Activated CD8-positive, alpha-beta memory T cell treated with anti-CD3 and anti-CD28 coated beads, Interleukin-2, amount 10 ng/mL, durations not matched to agents 7 days and 5 days (primary cell): Measurements from ENCODE around the gene RABEP2. TPM values are rescaled to one million over a fixed set of nuclear protein-coding genes. Genes with fewer than 3 reads are reported as not detected.
"Not testable (repeated sequence)": the region's sequence is repeated elsewhere in the genome, so short reads cannot be mapped to it uniquely, and the experiment has no call there.

ENCODE experiments used
- ATAC-seq: fragments of 150-1000 bp; cut with Tn5 transposase; one replicate; pipeline ENCODE4 v1.10.0; 2021; ENCODE audit warnings: moderate library complexity
- CTCF ChIA-PET: fragments of 350-600 bp; sonication (Branson Sonifier 250); formaldehyde crosslinking; loops from one replicate; lab custom pipeline; 2021; ENCODE audit warnings: antibody characterized with exemption; lab: Charles Lee
- DNase-seq: peaks from one replicate; pipeline ENCODE4 v3.0.0-alpha.2; 2020
- H3K27ac Mint-ChIP-seq: one replicate; pipeline ENCODE4 v1.8.0; 2021; ENCODE audit warnings: mild to moderate bottlenecking, mixed read lengths
- H3K27me3 Mint-ChIP-seq: one replicate; pipeline ENCODE4 v1.8.0; 2021; ENCODE audit warnings: mixed read lengths
- H3K36me3 Mint-ChIP-seq: one replicate; pipeline ENCODE4 v1.8.0; 2021; ENCODE audit warnings: mild to moderate bottlenecking, mixed read lengths
- H3K4me1 Mint-ChIP-seq: one replicate; pipeline ENCODE4 v1.8.0; 2021; ENCODE audit warnings: mixed read lengths
- H3K4me3 Mint-ChIP-seq: one replicate; pipeline ENCODE4 v1.8.0; 2021; ENCODE audit warnings: mild to moderate bottlenecking, moderate library complexity, mixed read lengths
- H3K9me3 Mint-ChIP-seq: one replicate; pipeline ENCODE4 v1.8.0; 2022; ENCODE audit warnings: low read depth, mixed read lengths
- total RNA-seq, 2 experiments: library from RNA; stranded (reverse); gene quantifications; one replicate each; pipeline ENCODE4 v1.2.3, GENCODE V29; 2021

Gene RABEP2
- total RNA-seq, 2 experiments from 2014 or later, result 18.0 to 19.1 TPM

DNA sequence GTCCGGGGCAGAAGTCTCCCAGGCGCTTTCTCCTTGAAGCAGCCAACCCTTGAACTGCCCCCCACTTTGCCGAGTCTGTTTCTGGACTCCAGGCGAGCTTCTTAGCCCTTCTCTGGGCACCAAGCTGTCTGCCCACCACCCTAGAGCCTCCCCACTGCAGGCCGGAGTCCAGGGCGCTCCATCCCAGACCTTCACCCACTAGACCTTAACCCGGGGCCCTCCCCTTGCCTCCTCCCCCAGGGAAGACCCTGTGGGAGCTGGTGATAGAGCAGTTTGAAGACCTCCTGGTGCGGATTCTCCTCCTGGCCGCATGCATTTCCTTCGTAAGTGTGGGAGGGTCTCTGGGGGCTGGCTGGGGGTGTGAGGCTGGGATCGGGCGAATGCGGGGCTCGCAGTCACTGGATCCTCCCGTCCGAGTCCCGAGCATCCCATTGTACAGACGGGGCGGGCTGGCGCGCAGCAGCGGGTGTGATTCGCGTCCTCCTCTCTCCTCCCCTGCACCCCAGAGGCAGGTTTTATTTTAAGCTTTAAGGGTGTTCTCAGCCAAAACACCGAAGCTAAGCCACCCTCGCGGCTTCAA is 45.7 kb downstream of the RABEP2 start:
- Mint-ChIP-seq H3K36me3 (no peaks in the 10 kb centered on the region), H3K9me3 (no peaks in the 10 kb centered on the region), H3K27ac (peak overlapping the region; percentile 76), H3K27me3 (peaks cover 3% of the 10 kb centered on the region), H3K4me1 (peaks cover 40% of the 10 kb centered on the region), H3K4me3 (peak overlapping the region; percentile 88)
- CTCF ChIA-PET, result interaction anchor here (1.0 to 3.5 kb wide), 5 partner anchors 15 to 69 kb away, joined by 3 to 16 read pairs (median 12); partner anchors contain the start of genes SH2B1 and TUFM
- DNase-seq, result no peak
- ATAC-seq, result peak; percentile 53

DNA sequence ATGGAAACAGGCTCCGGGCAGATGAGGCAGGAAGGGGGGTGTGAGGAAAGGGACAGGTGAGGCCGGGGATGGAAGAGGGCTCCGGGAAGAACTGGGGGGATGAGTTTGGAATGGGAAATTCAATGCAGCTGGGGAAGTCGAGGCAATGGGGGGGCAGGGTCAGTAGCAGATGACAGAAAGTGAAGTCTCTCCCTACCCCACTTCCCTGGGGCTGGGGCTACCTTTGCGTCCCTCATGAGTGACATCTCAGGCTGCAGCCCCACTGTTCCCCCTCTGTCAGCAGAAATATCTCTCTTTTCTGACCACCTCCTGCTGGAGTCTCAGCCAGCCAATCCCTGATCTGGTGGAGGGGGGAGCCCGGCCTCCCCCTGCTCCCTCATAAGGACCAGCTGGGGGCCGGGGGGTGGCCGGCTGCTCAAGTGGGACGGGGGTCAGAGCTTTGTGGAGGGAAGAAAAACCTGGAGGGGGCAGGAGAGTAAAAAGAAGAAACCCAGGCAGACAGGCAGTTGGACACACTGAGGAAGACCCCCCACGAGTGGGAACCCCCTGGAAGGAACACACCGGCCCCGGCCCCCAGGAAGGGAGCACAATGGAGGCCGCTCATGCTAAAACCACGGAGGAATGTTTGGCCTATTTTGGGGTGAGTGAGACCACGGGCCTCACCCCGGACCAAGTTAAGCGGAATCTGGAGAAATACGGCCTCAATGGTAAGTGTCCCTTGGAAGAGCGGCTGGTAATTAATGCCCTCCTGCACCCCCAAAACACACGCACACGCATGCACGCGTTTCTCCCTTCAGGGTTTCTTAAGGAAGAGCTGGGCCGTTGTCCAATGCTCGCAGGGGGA is 46.7 kb downstream of the RABEP2 start, which contains the start of gene ATP2A1:
Gene ATP2A1, plus strand, starts transcription at position 406 of the 844 bp plus-strand sequence. Its CDS starts 184 bp downstream, at position 590.
- Mint-ChIP-seq H3K4me1 (peaks cover 44% of the 10 kb centered on the region), H3K4me3 (peak within 1 kb of the TSS; percentile 88), H3K9me3 (no peaks in the 10 kb centered on the region), H3K36me3 (no peaks in the 10 kb centered on the region), H3K27me3 (peaks cover 3% of the 10 kb centered on the region), H3K27ac (peak within 1 kb of the TSS; percentile 76)
- DNase-seq (no peak), ATAC-seq (no peak)
- CTCF ChIA-PET, result interaction anchor here (1.0 to 3.5 kb wide), 4 partner anchors 14 to 70 kb away, joined by 5 to 16 read pairs (median 13); partner anchors contain the start of genes SH2B1 and TUFM

DNA sequence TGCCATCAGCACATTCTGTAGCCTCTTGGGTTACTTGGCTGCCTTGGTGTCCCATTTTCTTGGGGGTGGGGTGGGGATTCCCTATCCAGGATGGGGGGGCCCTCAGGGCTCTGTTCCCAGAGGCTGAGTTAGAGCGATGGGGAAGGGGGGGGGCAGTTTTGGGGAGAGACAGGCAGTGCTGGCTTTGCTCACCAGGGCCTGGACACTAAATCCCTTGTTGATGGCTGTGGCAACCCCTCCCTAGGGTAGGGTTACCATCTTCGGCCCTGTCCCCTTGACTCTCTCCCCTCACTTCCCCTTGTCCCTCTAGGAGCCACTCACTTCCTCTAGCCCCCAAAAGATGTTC is 47.4 kb downstream of the RABEP2 start:
- Mint-ChIP-seq H3K27me3 (peaks cover 3% of the 10 kb centered on the region), H3K4me1 (peaks cover 47% of the 10 kb centered on the region), H3K9me3 (no peaks in the 10 kb centered on the region), H3K27ac (no peak overlapping the region), H3K36me3 (no peaks in the 10 kb centered on the region), H3K4me3 (no peak overlapping the region)
- CTCF ChIA-PET, result interaction anchor here (3.5 kb wide), 1 partner anchor 14 kb away, joined by 16 read pairs; the partner anchor contains the start of gene SH2B1
- ATAC-seq, result no peak
- DNase-seq, result no peak

DNA sequence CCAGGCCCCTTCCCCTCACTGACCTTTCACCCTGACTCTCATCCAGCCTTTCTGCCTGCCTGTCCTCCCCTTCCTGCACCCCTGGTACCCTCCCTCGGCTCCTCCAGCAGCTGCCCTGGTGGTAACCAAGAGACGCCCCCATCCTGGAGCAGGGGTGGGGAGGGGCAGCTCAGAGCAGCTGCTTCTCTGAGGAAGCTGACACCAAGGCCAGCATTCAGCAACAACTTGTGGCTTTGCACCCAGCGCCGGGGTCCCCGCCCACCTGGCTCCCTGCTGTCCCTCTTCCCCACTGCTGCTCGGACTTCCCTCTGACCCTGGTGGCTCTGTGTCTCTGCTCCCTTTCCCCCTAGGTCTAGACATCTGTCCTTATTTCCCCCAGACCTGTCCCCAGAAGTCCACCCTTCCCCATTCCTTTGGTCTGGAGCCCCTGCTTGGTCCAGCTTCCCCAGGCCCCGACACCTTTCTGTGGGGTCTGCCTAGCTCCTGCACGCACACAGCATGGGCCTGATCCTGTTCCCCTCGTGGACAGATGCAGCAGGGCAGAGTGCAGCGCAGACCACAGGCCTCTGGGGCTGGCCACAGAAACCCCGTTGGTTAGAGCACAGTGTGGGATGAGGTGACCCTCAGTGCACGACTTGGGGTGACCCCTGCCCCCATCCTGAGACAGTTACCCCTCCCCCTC is 47.9 kb downstream of the RABEP2 start:
- Mint-ChIP-seq H3K36me3 (no peaks in the 10 kb centered on the region), H3K4me1 (peaks cover 47% of the 10 kb centered on the region), H3K4me3 (no peak overlapping the region), H3K9me3 (no peaks in the 10 kb centered on the region), H3K27ac (no peak overlapping the region), H3K27me3 (peaks cover 3% of the 10 kb centered on the region)
- CTCF ChIA-PET, result interaction anchor here (0.8 kb wide), 1 partner anchor 31 kb away, joined by 3 read pairs; the partner anchor contains the start of gene TUFM
- DNase-seq (peak; percentile 67), ATAC-seq (no peak)

DNA sequence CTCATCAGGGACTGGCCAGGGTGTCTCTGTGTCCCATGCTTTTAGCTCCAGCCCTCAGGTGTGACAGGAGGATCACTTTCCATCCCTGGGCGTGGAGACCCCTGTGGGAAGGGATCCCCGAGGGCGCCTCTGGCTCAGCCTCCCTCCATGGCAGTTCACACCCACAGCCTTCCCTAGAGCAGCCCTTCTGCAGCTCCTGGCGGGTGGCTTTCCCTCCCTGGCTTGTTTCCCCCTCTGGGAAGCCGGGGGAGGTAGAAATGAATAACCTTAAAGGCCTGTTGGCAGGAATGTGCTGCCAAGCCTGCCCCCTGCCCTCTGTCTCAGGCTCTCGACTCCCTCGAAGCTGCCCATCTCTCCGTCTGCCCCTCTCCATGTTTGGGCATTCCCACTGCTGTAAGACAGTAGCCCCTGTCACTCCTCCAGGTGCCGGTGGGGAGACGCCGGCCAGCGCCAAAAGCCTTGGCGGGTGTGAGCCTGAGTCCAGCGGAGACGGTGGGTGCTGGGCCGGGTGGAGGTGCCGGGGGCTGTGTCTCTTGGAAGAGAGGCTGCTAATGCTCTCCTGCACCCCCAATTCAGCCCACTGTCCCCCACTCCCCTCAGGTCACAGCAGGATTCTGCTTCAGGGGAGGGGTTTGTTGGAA is 48.9 kb downstream of the RABEP2 start:
- H3K27ac Mint-ChIP-seq, result no peak overlapping the region
- peaks cover under 1% of the 10 kb centered on the region for H3K27me3 Mint-ChIP-seq
- H3K4me1 Mint-ChIP-seq, result peaks cover 44% of the 10 kb centered on the region
- H3K4me3 Mint-ChIP-seq, result no peak overlapping the region
- H3K36me3 Mint-ChIP-seq, result peaks cover 1% of the 10 kb centered on the region
- DNase-seq (no peak), ATAC-seq (no peak)
- H3K9me3 Mint-ChIP-seq, result no peaks in the 10 kb centered on the region
- CTCF ChIA-PET, result interaction anchor here (3.7 kb wide), 1 partner anchor 68 kb away, joined by 43 read pairs; no protein-coding TSS in a partner anchor

DNA sequence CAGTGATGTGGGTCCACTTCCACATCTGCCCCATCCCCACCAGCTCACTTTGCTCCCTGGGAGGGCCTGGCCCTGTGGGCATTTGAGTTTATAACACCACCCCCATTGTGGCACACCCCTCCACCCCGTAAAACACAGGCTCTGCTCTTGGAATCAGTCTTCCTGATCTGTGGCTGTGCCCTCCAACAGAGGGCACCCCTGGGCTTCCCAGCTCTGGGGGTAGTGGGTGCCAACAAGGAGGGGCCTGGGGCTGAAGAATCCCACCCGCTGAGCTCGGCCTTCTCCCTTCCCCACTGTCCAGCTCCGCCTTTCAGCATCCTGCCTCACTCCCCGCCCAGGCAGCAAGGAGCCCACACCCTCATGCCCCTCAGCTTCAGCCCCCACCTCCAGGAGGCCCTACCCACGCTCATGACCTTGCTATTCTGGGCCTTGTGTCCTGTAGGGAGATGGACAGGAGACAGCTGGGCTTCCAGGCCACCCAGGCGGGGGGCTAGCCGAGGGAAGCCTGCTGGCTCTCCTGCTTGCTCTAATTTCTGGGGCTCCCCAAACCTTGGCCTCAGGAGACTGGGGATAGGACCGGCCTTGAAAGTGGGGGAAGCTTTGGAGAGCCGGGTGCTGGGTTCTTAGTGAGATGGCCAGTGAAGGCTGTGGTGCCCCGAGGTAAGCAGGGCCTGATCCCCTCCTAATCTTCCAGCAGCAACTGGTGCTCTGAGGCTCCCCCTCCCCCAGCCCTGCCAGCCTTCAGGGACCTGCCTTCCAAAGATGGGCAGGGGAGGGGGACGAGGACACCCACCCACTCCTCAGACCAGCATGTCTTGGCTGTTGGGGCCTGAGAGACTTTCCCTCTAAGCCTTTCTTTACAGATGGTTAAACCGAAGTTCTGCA is 49.7 kb downstream of the RABEP2 start:
- Mint-ChIP-seq H3K4me3 (no peak overlapping the region), H3K9me3 (no peaks in the 10 kb centered on the region), H3K27me3 (no peaks in the 10 kb centered on the region), H3K27ac (no peak overlapping the region), H3K4me1 (peaks cover 38% of the 10 kb centered on the region), H3K36me3 (peaks cover 1% of the 10 kb centered on the region)
- no peak for ATAC-seq
- no peak for DNase-seq
- CTCF ChIA-PET, result interaction anchor here (1.2 to 3.7 kb wide), 5 partner anchors 10 to 75 kb away, joined by 3 to 43 read pairs (median 5); partner anchors contain the start of gene NFATC2IP

DNA sequence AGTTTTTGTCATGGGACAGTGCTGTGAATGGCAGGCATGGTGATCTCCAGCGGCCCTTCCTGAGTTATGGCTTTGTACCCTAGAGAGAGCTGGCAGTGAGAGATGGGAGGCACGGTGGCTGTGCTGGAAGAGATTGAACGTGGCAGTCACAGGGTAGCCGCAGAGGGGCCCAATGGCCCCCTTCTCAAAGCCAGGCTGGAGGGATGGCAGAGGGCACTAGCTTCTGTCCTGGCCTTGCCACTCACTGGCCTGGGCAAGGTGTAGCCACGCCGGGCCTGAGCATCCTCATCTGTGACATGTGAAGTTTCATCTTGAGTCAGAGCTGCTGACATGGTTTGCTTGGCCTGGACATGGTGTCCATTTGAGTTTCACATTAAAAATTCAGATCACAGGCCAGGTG is 50.6 kb downstream of the RABEP2 start:
- H3K9me3 Mint-ChIP-seq, result no peaks in the 10 kb centered on the region

DNA sequence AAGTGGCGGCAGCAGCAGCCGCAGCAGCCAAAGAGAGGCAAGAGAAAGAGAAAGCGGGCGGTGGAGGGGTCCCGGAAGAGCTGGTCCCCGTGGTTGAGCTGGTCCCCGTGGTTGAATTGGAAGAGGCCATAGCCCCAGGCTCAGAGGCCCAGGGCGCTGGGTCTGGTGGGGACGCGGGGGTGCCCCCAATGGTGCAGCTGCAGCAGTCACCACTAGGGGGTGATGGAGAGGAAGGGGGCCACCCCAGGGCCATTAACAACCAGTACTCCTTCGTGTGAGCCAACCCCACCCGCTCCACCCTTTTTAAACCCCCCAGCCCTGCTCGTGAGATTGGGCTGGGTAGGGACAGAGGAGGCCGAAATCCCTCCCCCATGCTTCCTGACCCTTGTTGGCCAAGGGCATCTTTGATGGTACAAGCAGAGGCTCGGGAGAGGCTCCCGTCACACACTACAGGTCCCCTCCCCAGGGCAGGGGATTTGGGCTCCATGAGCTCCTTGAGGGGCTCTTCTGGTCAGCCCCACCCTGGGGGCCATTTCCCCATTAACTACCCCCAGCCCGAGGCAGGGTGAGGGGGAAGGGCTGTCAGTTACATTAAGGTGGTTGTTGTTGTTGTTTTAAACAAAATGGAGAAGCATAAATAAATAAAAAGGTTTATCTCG is 51.4 kb downstream of the RABEP2 start:
- H3K4me1 Mint-ChIP-seq, result peaks cover 27% of the 10 kb centered on the region
- DNase-seq, result peak; percentile 71
- peaks cover 13% of the 10 kb centered on the region for H3K36me3 Mint-ChIP-seq
- H3K27ac Mint-ChIP-seq, result no peak overlapping the region
- H3K27me3 Mint-ChIP-seq, result no peaks in the 10 kb centered on the region
- CTCF ChIA-PET, result interaction anchor here (0.7 to 3.7 kb wide), 9 partner anchors 9 to 362 kb away, joined by 3 to 43 read pairs (median 5); partner anchors contain the start of genes SH2B1 and TUFM
- ATAC-seq, result peak; percentile 86
- H3K4me3 Mint-ChIP-seq, result no peak overlapping the region
- H3K9me3 Mint-ChIP-seq, result no peaks in the 10 kb centered on the region

More for the DNA sequence above, 50.6 kb downstream of the RABEP2 start:
- Mint-ChIP-seq H3K4me1 (peaks cover 34% of the 10 kb centered on the region), H3K4me3 (no peak overlapping the region), H3K27me3 (no peaks in the 10 kb centered on the region), H3K36me3 (peaks cover 8% of the 10 kb centered on the region), H3K27ac (no peak overlapping the region)
- DNase-seq (no peak), ATAC-seq (no peak)
- CTCF ChIA-PET, result interaction anchor here (1.2 to 3.7 kb wide), 6 partner anchors 9 to 76 kb away, joined by 3 to 43 read pairs (median 8); partner anchors contain the start of genes NFATC2IP and SH2B1

DNA sequence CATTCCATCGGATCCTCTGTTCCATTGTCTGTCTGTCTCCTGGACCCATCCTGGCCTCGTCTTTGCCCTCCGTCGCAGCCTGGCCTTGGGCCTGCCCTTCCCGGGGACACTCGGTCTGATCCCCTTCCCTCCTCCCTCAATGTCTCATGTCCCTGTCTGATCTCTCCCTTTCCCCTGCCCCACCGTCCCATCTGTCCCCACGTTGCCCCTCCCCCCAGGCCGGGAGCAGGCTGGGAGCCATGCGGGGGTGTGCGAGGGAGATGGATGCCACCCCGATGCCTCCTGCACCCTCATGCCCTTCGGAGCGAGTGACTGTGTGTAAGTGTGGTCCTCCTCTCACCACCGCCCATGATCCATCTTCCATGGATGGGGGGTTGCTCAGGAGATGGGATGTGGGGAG is 52.1 kb downstream of the RABEP2 start:
- CTCF ChIA-PET, result interaction anchor here (1.0 to 3.7 kb wide), 6 partner anchors 8 to 88 kb away, joined by 3 to 43 read pairs (median 8); partner anchors contain the start of genes SH2B1 and TUFM
- H3K4me3 Mint-ChIP-seq, result no peak overlapping the region
- peaks cover 13% of the 10 kb centered on the region for H3K36me3 Mint-ChIP-seq
- DNase-seq (no peak), ATAC-seq (no peak)
- H3K27ac Mint-ChIP-seq, result no peak overlapping the region
- peaks cover 20% of the 10 kb centered on the region for H3K4me1 Mint-ChIP-seq
- no peaks in the 10 kb centered on the region for H3K9me3 Mint-ChIP-seq
- no peaks in the 10 kb centered on the region for H3K27me3 Mint-ChIP-seq

DNA sequence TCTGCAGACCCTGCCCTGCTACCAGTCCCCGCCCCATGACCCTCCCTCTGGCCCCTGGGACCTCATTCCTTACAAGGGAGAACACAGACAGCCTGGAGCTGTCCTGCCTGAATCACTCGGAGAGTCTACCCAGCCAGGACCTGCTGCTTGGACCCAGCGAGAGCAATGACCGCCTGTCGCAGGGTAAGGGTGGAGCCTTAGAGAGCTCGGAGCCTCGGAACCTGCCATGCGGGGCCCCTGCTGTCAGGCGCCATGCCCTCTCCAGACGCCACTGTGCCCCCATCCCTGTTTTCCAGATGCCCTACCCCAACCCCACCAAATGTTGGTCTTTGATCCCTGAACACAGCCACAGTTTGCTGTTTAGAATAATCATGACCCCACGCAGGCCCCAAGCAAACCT is 55.8 kb downstream of the RABEP2 start:
- Mint-ChIP-seq H3K27me3 (no peaks in the 10 kb centered on the region), H3K4me3 (no peak overlapping the region), H3K9me3 (no peaks in the 10 kb centered on the region), H3K4me1 (peaks cover 17% of the 10 kb centered on the region), H3K27ac (no peak overlapping the region), H3K36me3 (peaks cover 17% of the 10 kb centered on the region)
- ATAC-seq, result no peak
- CTCF ChIA-PET, result no interaction called here
- DNase-seq, result no peak

DNA sequence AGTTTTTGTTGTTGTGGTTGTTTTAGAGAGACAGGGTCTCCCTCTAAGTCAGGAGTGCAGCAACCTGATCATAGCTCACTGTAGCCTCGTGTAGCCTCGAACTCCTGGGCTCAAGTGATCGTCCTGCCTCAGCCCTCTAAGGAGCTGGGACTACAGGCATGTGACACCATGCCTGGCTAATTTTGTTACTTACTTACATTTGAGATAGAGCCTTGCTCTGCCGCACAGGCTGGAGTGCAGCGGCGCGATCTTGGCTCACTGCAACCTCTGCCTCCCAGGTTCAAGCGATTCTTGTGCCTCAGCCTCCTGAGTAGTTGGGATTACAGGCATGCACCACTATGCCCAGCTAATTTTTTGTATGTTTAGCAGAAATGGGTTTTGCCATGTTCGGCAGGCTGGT is 57.4 kb downstream of the RABEP2 start:
- ATAC-seq, H3K4me3 Mint-ChIP-seq: not testable (repeated sequence)
- H3K36me3 Mint-ChIP-seq, result peaks cover 17% of the 10 kb centered on the region

More for the DNA sequence above, 57.4 kb downstream of the RABEP2 start:
- H3K9me3 Mint-ChIP-seq, CTCF ChIA-PET, H3K27ac Mint-ChIP-seq, DNase-seq, H3K27me3 Mint-ChIP-seq: not testable (repeated sequence)
- peaks cover 15% of the 10 kb centered on the region for H3K4me1 Mint-ChIP-seq
